Cardiac fibroblast (primary cell): ENCODE results near the gene DNAH17.

Experiments
- DNase-seq, 2 donors: peaks; one replicate each; pipeline versions ENCODE4 v3.0.0 to v3.0.0-alpha.2; 2010; ENCODE audit warnings: low read depth in 2 of 2
- H3K4me3 ChIP-seq, 2 donors: replicated peaks in 1 of 2; 1 replicate in 1 of 2; 2 replicates in 1 of 2; pipeline ENCODE4 v1.5.1; 2011; ENCODE audit warnings: low read depth in 2 of 2, low read length in 2 of 2, mild to moderate bottlenecking in 2 of 2, moderate library complexity in 1 of 2
- CTCF ChIP-seq: IDR thresholded peaks from one replicate; pipeline ENCODE4 v1.5.1; 2011; ENCODE audit warnings: low read depth, mild to moderate bottlenecking, low read length, inconsistent platforms

Gene DNAH17

GRCh38 chr17:78577296-78577695, at the start of gene DNAH17:
TSS of gene DNAH17 (minus strand) at chr17:78577396. CDS start at chr17:78575057, 2,339 bp downstream.
- no peak for TF ChIP-seq CTCF
- no peak for DNase-seq

GRCh38 chr17:78624324-78625151, 47.3 kb upstream of the DNAH17 start:
- DNase-seq, result no peak
- no peak for TF ChIP-seq CTCF
- no peak overlapping the region for H3K4me3 ChIP-seq

More at GRCh38 chr17:78577296-78577695, at the start of gene DNAH17:
- no peak within 1 kb of the TSS for H3K4me3 ChIP-seq

GRCh38 chr17:78623541-78623940, 46.3 kb upstream of the DNAH17 start:
- H3K4me3 ChIP-seq, result no peak overlapping the region
- no peak for DNase-seq
- no peak for TF ChIP-seq CTCF

- DNase-seq, result no peak
- H3K4me3 ChIP-seq, result no peak overlapping the region
- TF ChIP-seq CTCF, result no peak
Observed at GRCh38 chr17:78622491-78623265, 45.5 kb upstream of the DNAH17 start.

- TF ChIP-seq CTCF, result no peak
- no peak for DNase-seq
- H3K4me3 ChIP-seq, result no peak overlapping the region
Observed at GRCh38 chr17:78621720-78622490, 44.7 kb upstream of the DNAH17 start.

- no peak overlapping the region for H3K4me3 ChIP-seq
- TF ChIP-seq CTCF, result no peak
- DNase-seq, result no peak
Observed at GRCh38 chr17:78620099-78620498, 42.9 kb upstream of the DNAH17 start.
